HG03280 (cell line): ENCODE results near the gene SLC35B4.

Source experiments
- ATAC-seq: cut with Tn5 transposase; IDR thresholded peaks from one replicate; pipeline ENCODE4 v1.9.1; 2021; ENCODE audit warnings: mild to moderate bottlenecking, moderate library complexity; ENCODE audit not compliant: unreplicated experiment

Gene SLC35B4

DNA sequence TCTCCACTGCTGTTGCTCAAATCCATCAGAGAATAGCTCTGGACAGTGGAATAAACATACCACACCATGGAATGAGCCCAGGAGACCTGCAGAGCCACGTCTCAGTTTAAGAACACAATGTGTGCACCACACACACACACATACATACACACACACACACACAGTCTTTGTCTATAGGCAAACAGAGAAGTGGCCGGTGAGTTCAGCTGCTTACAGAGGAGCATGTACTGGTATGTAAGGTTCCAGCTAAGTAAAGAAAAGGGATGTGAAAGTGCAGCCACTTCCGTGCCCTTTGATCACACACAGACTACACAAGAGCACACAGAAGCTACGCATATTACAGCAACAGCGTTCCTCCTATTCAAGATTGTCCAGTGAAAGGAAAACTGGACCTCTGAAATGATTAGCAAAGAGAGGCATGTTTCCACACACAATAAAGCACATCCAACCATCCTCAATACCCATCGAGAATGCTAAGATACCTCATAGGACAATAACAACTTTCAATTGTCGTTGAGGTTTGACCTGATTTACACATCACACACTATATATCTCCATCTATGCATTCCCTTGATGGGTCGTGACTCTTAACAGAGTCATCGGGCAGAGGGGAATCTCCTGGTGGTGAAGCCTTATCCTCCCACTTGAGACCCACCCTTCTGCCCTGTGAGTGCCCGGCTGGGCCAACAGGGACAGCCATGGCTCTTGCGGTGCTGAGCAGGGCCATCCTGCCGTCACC lies 23.6 kb downstream of the SLC35B4 start:
- ATAC-seq = peak; percentile 100

- no peak for ATAC-seq
Observed at GRCh38 chr7:134290286-134290685, 26.4 kb downstream of the SLC35B4 start.

DNA sequence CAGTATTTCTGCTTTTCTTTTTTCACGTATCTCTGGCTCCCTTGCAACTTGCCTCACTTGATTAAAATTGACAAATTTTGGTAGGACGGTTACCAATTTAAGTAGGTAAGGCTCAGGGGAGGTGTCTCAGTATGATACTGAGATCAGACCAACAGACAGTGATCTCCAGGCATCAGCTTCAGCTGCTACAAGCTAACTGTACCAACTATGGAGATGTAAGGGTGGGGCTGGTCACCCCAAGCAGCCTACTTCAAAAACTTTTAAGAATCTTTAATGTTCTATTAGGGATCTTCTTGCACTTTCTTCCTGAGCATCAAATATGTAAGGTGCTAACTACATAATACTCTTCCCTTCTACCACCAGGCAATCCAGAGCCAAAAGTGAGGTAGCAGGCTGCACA lies 26.9 kb downstream of the SLC35B4 start:
- ATAC-seq = no peak

DNA sequence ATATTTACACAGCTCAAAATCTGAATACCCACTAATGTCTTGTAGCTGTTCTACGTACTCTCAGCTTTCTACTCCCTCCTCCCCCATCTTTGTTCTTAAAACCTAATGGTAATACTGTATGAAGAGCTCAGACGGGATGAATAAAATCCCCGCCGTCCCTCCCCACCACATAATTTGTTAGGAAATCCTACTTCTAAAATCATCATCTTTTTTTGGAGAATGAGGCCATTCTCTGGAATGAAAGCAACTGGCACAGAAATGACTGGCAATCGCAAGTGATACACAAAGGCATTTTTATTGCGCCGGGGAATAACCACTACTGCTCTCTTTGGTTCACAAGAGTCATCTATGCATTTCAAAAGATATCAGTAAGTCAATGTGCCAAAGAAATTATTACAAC lies 27.3 kb downstream of the SLC35B4 start:
- ATAC-seq = no peak

- ATAC-seq = no peak
Observed at GRCh38 chr7:134287916-134288659, 28.6 kb downstream of the SLC35B4 start.

- ATAC-seq = no peak
Observed at GRCh38 chr7:134284952-134285351, 31.8 kb downstream of the SLC35B4 start.

- ATAC-seq = no peak
Observed at GRCh38 chr7:134284011-134284410, 32.7 kb downstream of the SLC35B4 start.

DNA sequence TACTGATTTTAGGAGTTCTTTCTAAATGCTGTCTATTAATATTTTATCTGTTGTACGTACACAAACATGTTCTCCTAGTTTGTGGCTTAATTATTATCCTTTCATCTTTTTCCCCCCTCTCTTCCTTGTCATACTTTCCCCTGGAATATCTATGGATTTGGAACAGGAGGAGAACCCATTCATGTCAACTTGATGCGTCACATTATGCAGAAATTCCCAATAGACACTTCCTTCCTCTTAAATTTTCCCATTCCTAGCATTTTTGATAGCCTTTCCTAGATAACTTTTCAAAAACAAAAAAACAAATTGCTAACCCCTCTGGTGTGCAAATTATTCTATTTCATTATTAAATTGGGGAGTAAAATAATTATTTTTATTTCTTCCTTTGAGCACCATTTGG lies 36.2 kb downstream of the SLC35B4 start:
- no peak for ATAC-seq

DNA sequence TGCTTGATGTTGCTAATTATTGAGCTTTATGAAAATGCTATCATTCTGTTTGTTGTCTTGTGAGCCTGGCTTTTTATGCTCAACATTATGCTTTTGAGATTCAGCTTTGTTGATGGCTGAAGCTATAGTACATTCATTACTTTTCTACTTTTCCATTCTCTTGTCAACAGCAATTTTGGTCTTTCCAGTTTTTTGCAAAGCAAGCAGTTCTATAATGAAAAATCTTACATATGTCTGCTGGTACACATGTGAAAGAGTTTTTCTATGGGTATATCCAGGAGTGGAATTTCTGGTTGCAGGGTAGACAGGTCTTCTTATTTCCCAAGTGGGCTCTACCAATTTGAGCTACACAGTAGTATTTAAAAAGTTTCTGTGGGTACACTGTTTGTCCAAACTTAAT lies 36.8 kb downstream of the SLC35B4 start:
- no peak for ATAC-seq

DNA sequence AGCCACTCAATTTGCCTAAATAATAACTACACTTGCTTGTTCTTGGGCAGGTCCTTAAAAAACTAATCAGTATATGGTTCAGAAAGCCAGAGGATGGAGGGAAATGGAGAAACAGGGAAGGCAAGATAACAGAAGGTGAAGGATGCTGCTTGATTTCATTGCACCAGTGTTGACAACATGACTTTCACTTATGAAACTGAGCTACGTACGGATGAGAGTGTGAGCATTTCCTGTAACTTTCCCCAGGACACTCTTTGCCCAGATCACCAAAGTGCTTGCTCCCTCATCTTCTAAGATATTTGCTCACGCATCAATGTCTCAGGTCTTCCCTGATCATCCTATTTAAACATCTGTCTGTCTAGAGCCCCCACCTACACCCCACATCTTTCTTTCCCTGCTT lies 37.4 kb downstream of the SLC35B4 start:
- no peak for ATAC-seq

- ATAC-seq = no peak
Observed at GRCh38 chr7:134278502-134279153, 38.1 kb downstream of the SLC35B4 start.

DNA sequence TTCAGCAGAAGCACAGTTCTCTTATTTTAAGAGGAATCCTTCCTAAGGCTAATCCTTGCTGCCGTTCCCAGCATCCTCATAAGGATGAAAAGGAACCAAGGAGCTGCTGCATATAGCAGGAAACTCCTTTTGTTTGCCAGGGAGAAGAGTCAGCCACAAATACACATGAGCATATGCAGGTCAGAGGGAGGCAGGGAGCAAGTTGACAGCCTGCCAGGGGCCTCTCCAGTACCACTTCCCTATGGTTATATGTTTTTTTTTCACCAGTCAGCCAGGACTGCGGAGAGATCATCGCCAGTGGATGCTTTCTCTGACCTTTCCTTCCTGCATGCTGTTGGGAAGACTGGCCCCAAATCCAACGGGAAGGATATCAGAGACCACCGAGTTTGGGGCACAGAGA lies 39.8 kb downstream of the SLC35B4 start:
- ATAC-seq = no peak

DNA sequence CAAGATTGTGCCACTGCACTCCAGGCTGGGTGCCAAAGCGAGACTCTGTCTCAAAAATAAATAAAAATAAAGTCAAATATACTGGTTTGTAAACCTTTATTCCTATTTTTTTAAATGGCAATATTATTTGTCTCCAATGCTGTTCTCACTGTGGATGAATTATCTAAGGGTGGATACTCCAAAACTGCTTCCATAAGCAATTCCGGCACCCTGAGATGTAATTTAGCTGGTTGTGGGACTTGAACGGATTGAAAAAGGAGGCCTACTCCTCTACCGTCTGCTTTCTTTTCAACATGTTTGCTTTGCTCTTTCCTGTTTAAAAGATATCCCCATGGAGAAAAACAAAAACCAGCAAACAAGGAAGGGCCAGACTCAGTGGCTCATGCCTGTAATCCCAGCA lies 54.4 kb downstream of the SLC35B4 start:
- no peak for ATAC-seq

DNA sequence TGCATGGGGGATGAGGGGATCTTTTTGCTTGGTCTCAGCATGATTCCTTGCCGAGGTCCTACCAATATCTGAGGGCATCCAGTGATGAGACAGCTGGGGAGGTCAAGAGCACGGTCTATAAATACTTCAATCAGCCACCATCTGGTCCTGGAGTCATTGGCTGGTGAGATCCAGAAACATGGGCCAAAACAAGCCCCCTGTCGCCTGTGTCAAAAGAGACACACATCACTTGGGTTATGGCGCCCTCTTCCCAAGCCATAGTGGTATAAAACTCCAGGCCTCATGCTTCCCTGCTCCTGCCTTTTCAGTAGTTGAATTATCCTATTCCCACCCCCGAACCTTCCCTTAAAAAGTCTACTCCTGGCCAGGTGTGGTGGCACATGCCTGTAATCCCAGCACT lies 60.9 kb downstream of the SLC35B4 start:
- ATAC-seq = no peak

DNA sequence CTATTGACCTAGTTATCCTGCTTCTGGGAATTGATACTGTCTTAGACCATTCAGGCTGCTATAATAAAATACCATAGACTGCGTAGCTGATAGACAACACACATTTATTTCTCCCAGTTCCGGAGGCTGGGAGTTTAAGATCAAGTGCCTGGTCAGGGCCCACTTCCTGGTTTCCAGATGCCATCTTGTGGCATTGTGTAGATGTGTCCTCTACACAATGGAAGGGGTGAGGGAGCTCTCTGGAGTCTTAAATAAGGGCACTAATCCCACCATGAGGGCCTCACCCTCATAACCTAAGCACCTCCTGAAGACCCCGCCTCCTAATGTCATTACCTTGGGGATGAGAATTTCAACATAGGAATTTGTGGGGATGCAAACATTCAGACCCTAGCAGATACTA lies 62.4 kb downstream of the SLC35B4 start:
- no peak for ATAC-seq

GRCh38 chr7:134248196-134248595 lies 68.5 kb downstream of the SLC35B4 start:
- ATAC-seq = no peak

DNA sequence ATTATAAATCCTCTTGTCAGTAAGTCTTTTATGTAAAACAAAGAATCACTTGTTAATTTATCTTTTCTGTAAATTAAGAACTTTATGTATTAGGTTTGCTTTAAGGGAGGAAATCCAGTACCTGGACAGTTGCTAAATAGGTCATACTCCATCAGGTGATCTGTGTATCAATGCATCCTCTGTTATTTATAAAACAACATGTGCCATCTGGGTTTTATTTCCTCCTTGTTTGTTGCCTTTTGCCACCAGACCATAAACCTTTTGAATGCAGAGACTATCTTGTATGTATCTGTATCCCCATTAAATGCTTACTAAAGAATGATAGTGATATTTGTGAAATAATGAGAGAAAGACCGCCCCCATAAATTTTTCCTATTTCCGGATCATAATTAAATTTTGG lies 70.0 kb downstream of the SLC35B4 start:
- ATAC-seq = no peak

DNA sequence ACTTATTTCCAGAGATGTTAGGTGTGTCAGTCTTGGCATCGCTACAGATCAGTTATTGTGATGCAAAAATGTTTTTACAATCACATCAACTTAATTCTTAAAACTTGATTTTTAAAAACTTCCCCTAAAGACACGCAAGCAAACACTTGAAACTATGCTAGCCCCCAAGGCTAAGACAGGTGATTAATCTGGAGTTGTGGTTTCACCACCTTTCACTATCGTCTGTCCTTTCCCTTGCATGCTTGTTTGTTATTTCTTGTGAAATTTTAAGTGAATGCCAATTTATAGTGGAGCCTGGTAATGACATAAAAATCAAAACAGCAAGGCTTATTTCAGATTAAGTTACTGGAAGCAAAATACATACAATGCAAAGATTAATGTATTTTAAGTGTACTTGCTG lies 70.4 kb downstream of the SLC35B4 start:
- no peak for ATAC-seq

GRCh38 chr7:134245253-134245652 lies 71.5 kb downstream of the SLC35B4 start:
- ATAC-seq = peak; percentile 52
